ENCODE data around the gene TRPM3. TPM values are rescaled to one million over a fixed set of nuclear protein-coding genes. Genes with fewer than 3 reads are reported as not detected.

Gene TRPM3
- total and polyA plus RNA-seq, 2 of the 13 experiments (the other 11 are each of a cell fraction or from before 2014, with no cell fraction given): not detected

DNA sequence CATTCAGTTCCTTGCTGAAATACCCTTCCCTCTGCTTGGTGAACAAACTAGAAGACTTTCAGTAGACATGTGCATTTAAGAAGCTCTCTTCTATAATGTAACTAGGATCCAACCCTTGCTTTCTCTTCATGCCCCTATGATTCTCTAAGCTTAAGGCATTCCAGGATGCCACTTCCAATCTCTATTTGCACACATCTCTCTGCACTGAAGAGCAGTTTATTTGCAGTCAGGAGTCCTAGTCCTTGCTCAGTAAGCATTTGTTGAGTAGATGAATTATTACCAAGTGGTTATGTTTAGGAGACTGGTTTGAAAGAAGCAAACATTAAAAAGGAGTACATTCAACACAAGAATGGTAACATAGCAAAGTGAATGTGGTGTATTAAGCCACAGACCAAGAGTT is 432.7 kb downstream of the TRPM3 start:
- H3K27me3 ChIP-seq (ENCODE audit: control insufficient read depth in 1 of 2, insufficient read depth in 2 of 2, low read length in 2 of 2): no peaks in the 10 kb centered on the region; a peak in 1 of 5 replicates
- H4K20me1 ChIP-seq (ENCODE audit: insufficient read depth, low read length): no peaks in the 10 kb centered on the region
- H3K79me2 ChIP-seq (ENCODE audit: insufficient read depth, low read length): no peaks in the 10 kb centered on the region
- CTCF ChIA-PET (ENCODE audit: low intra/inter-chr PET ratio, low total read pairs): no interaction called here
- no peak for DNase-seq (ENCODE audit: low spot score)
- H3K9me3 ChIP-seq (ENCODE audit: low read length): no peaks in the 10 kb centered on the region
- no peak for ATAC-seq
- POLR2A ChIA-PET: no interaction called here
- no peak overlapping the region for H3K9ac ChIP-seq (ENCODE audit: insufficient read depth, low read depth, low read length)
- H3K4me1 ChIP-seq (ENCODE audit: insufficient read depth, low read length): no peaks in the 10 kb centered on the region
- no peak overlapping the region for H3K4me3 ChIP-seq (replicated peaks in 1 of 3; ENCODE audit: insufficient read depth in 1 of 3, low read depth in 2 of 3, low read length in 3 of 3)
- intact Hi-C loops (cut with micrococcal nuclease; ENCODE audit: unreplicated experiment): no loop called here
- H3K36me3 ChIP-seq (replicated peaks in 1 of 2; ENCODE audit: control insufficient read depth in 1 of 2, insufficient read depth in 2 of 2, low read length in 2 of 2): no peaks in the 10 kb centered on the region
- no peak overlapping the region for H3K4me2 ChIP-seq (ENCODE audit: low read depth, low read length)
- in situ Hi-C loops (cut with HindIII; ENCODE audit: extremely low pct_ligation_motif_present, low pct_unique_long_range_greater_than_20kb): no loop called here
- no peak for FAIRE-seq
- H3K27ac ChIP-seq (ENCODE audit: extremely low read length, insufficient read depth, low read length): no peak overlapping the region
- BruUV-seq (replicated peaks): no TSS peak
- no peak overlapping the region for H2AFZ ChIP-seq (ENCODE audit: low read length)
- TF ChIP-seq BHLHE40 (IDR thresholded peaks at IDR 0.05; ENCODE audit: low read length) (no peak), ZNF558 (CRISPR knock-in tag; IDR thresholded peaks at IDR 0.05; ENCODE audit: borderline replicate concordance) (no peak), ZSCAN12 (CRISPR knock-in tag; IDR thresholded peaks at IDR 0.05) (no peak), HNRNPH1 (optimal IDR thresholded peaks at IDR 0.05; ENCODE audit: low read depth, low read length) (no peak), ZNF224 (CRISPR knock-in tag; IDR thresholded peaks at IDR 0.05) (no peak), SCMH1 (CRISPR knock-in tag; IDR thresholded peaks at IDR 0.05; ENCODE audit: borderline replicate concordance) (no peak), ZNF256 (CRISPR knock-in tag; conservative IDR thresholded peaks at IDR 0.05) (no peak), KLF15 (CRISPR knock-in tag; IDR thresholded peaks at IDR 0.05; ENCODE audit: borderline replicate concordance) (no peak), ZSCAN25 (CRISPR knock-in tag; IDR thresholded peaks at IDR 0.05) (no peak), CBX1 (IDR thresholded peaks at IDR 0.05; ENCODE audit: low read depth) (no peak)
- TF ChIP-seq, protein P1, sequence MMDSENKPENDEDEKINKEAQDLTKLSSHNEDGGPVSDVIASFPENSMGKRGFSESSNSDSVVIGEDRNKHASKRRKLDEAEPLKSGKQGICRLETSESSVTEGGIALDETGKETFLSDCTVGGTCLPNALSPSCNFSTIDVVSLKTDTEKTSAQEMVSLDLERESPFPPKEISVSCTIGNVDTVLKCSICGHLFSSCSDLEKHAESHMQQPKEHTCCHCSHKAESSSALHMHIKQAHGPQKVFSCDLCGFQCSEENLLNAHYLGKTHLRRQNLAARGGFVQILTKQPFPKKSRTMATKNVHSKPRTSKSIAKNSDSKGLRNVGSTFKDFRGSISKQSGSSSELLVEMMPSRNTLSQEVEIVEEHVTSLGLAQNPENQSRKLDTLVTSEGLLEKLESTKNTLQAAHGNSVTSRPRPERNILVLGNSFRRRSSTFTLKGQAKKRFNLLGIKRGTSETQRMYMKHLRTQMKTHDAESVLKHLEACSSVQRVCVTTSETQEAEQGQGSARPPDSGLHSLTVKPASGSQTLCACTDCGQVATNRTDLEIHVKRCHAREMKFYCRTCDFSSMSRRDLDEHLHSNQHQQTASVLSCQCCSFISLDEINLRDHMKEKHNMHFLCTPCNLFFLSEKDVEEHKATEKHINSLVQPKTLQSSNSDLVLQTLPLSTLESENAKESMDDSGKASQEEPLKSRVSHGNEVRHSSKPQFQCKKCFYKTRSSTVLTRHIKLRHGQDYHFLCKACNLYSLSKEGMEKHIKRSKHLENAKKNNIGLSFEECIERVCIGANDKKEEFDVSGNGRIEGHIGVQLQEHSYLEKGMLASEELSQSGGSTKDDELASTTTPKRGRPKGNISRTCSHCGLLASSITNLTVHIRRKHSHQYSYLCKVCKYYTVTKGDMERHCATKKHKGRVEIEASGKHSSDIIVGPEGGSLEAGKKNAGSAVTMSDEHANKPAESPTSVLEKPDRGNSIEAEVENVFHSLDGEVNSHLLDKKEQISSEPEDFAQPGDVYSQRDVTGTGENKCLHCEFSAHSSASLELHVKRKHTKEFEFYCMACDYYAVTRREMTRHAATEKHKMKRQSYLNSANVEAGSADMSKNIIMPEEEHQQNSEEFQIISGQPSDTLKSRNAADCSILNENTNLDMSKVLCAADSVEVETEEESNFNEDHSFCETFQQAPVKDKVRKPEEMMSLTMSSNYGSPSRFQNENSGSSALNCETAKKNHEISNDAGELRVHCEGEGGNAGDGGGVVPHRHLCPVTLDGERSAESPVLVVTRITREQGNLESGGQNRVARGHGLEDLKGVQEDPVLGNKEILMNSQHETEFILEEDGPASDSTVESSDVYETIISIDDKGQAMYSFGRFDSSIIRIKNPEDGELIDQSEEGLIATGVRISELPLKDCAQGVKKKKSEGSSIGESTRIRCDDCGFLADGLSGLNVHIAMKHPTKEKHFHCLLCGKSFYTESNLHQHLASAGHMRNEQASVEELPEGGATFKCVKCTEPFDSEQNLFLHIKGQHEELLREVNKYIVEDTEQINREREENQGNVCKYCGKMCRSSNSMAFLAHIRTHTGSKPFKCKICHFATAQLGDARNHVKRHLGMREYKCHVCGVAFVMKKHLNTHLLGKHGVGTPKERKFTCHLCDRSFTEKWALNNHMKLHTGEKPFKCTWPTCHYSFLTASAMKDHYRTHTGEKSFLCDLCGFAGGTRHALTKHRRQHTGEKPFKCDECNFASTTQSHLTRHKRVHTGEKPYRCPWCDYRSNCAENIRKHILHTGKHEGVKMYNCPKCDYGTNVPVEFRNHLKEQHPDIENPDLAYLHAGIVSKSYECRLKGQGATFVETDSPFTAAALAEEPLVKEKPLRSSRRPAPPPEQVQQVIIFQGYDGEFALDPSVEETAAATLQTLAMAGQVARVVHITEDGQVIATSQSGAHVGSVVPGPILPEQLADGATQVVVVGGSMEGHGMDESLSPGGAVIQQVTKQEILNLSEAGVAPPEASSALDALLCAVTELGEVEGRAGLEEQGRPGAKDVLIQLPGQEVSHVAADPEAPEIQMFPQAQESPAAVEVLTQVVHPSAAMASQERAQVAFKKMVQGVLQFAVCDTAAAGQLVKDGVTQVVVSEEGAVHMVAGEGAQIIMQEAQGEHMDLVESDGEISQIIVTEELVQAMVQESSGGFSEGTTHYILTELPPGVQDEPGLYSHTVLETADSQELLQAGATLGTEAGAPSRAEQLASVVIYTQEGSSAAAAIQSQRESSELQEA (CRISPR knock-in tag; IDR thresholded peaks at IDR 0.05; ENCODE audit: not compliant biosample characterization): no peak
- TF ChIP-seq, protein P2, sequence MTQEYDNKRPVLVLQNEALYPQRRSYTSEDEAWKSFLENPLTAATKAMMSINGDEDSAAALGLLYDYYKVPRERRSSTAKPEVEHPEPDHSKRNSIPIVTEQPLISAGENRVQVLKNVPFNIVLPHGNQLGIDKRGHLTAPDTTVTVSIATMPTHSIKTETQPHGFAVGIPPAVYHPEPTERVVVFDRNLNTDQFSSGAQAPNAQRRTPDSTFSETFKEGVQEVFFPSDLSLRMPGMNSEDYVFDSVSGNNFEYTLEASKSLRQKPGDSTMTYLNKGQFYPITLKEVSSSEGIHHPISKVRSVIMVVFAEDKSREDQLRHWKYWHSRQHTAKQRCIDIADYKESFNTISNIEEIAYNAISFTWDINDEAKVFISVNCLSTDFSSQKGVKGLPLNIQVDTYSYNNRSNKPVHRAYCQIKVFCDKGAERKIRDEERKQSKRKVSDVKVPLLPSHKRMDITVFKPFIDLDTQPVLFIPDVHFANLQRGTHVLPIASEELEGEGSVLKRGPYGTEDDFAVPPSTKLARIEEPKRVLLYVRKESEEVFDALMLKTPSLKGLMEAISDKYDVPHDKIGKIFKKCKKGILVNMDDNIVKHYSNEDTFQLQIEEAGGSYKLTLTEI (CRISPR knock-in tag; conservative IDR thresholded peaks at IDR 0.05): no peak
- TF ChIP-seq, protein P3, sequence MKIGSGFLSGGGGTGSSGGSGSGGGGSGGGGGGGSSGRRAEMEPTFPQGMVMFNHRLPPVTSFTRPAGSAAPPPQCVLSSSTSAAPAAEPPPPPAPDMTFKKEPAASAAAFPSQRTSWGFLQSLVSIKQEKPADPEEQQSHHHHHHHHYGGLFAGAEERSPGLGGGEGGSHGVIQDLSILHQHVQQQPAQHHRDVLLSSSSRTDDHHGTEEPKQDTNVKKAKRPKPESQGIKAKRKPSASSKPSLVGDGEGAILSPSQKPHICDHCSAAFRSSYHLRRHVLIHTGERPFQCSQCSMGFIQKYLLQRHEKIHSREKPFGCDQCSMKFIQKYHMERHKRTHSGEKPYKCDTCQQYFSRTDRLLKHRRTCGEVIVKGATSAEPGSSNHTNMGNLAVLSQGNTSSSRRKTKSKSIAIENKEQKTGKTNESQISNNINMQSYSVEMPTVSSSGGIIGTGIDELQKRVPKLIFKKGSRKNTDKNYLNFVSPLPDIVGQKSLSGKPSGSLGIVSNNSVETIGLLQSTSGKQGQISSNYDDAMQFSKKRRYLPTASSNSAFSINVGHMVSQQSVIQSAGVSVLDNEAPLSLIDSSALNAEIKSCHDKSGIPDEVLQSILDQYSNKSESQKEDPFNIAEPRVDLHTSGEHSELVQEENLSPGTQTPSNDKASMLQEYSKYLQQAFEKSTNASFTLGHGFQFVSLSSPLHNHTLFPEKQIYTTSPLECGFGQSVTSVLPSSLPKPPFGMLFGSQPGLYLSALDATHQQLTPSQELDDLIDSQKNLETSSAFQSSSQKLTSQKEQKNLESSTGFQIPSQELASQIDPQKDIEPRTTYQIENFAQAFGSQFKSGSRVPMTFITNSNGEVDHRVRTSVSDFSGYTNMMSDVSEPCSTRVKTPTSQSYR (CRISPR knock-in tag; IDR thresholded peaks at IDR 0.05; ENCODE audit: borderline replicate concordance): no peak

All from HepG2 (cell line).